OCI-LY1 (cell line): ENCODE measurements around the gene TRIM4.

ENCODE experiments used
- H2AFZ ChIP-seq: fragments of 200-600 bp; sonication (generic), shearing (Covaris generic); 2 replicates; pipeline ENCODE4 v1.6.0; 2014; ENCODE audit warnings: antibody characterized with exemption, mild to moderate bottlenecking, low read length
- H3F3A ChIP-seq: fragments of 200-600 bp; sonication (generic), shearing (Covaris generic); 2 replicates; pipeline ENCODE4 v1.6.0; 2014; ENCODE audit warnings: mild to moderate bottlenecking, antibody characterized with exemption, low read length, moderate library complexity; ENCODE audit not compliant: insufficient read depth
- H3K27ac ChIP-seq: fragments of 200-600 bp; sonication (generic); 2 replicates; pipeline ENCODE4 v1.5.1; 2014; ENCODE audit warnings: low read length, mixed run types, mild to moderate bottlenecking, low read depth; ENCODE audit not compliant: poor library complexity, severe bottlenecking
- H3K27me3 ChIP-seq: fragments of 200-600 bp; sonication (generic); 2 replicates; pipeline ENCODE4 v1.6.0; 2014; ENCODE audit warnings: antibody characterized with exemption, mild to moderate bottlenecking, low read length, moderate library complexity; ENCODE audit not compliant: insufficient read depth
- H3K36me3 ChIP-seq: fragments of 200-600 bp; sonication (generic); 2 replicates; pipeline ENCODE4 v1.6.1; 2014; ENCODE audit warnings: mild to moderate bottlenecking, antibody characterized with exemption, low read length, moderate library complexity, mixed read lengths; ENCODE audit not compliant: insufficient read depth
- H3K4me1 ChIP-seq: fragments of 200-600 bp; sonication (generic); 2 replicates; pipeline ENCODE4 v1.5.1; 2014; ENCODE audit warnings: mild to moderate bottlenecking, low read length, moderate library complexity; ENCODE audit not compliant: insufficient read depth, severe bottlenecking
- H3K4me2 ChIP-seq: fragments of 200-600 bp; sonication (generic), shearing (Covaris generic); 2 replicates; pipeline ENCODE4 v1.6.1; 2014; ENCODE audit warnings: low read length
- H3K4me3 ChIP-seq: fragments of 200-600 bp; sonication (generic); 2 replicates; pipeline ENCODE4 v1.5.1; 2014; ENCODE audit warnings: low read length, low read depth, mild to moderate bottlenecking, mixed read lengths; ENCODE audit not compliant: poor library complexity, severe bottlenecking
- H3K79me2 ChIP-seq: fragments of 200-600 bp; shearing (Covaris generic); 2 replicates; pipeline ENCODE4 v1.6.1; 2016; ENCODE audit warnings: mixed run types, low read length, mixed read lengths; ENCODE audit not compliant: insufficient read depth
- H3K9ac ChIP-seq: fragments of 200-600 bp; sonication (generic), shearing (Covaris generic); 2 replicates; pipeline ENCODE4 v1.6.1; 2014; ENCODE audit warnings: mild to moderate bottlenecking, low read length, mixed read lengths
- H3K9me2 ChIP-seq: fragments of 200-600 bp; sonication (generic), shearing (Covaris generic); 2 replicates; pipeline ENCODE4 v1.6.1; 2014; ENCODE audit warnings: low read depth, mild to moderate bottlenecking, low read length, mixed read lengths
- H3K9me3 ChIP-seq: fragments of 200-600 bp; shearing (Covaris generic); 2 replicates; pipeline ENCODE4 v1.6.1; 2014; ENCODE audit warnings: low read length, mixed read lengths
- H4K20me1 ChIP-seq: fragments of 200-600 bp; sonication (generic), shearing (Covaris generic); 2 replicates; pipeline ENCODE4 v1.6.0; 2016; ENCODE audit warnings: mild to moderate bottlenecking, low read length; ENCODE audit not compliant: insufficient read depth
- CTCF ChIP-seq: fragments of 200-600 bp; sonication (generic), shearing (Covaris generic); IDR thresholded peaks from 2 replicates; pipeline ENCODE4 v1.5.1; 2017; ENCODE audit warnings: mild to moderate bottlenecking, antibody characterized with exemption, low read length, moderate library complexity, mixed read lengths
- EZH2 ChIP-seq: fragments of 200-600 bp; sonication (generic), shearing (Covaris generic); IDR thresholded peaks from 2 replicates; pipeline ENCODE4 v1.8.0; 2017; ENCODE audit warnings: borderline replicate concordance, mixed run types, mild to moderate bottlenecking, antibody characterized with exemption, low read length, moderate library complexity, mixed read lengths

The TRIM4 gene

GRCh38 chr7:99926321-99926720, 7.0 kb upstream of the TRIM4 start:
- Histone ChIP-seq H2AFZ (no peak overlapping the region), H3F3A (no peaks in the 10 kb centered on the region), H4K20me1 (no peaks in the 10 kb centered on the region), H3K4me2 (no peak overlapping the region), H3K79me2 (no peaks in the 10 kb centered on the region), H3K9ac (no peak overlapping the region), H3K4me1 (peaks cover 6% of the 10 kb centered on the region), H3K9me3 (0 out of 2 replicates have a peak, but pooled peaks cover 4% of the 10 kb centered on the region), H3K4me3 (no peak overlapping the region), H3K9me2 (no peaks in the 10 kb centered on the region), H3K36me3 (peaks cover 5% of the 10 kb centered on the region), H3K27me3 (no peaks in the 10 kb centered on the region), H3K27ac (no peak overlapping the region)
- TF ChIP-seq CTCF = no peak
- no peak for TF ChIP-seq EZH2

DNA sequence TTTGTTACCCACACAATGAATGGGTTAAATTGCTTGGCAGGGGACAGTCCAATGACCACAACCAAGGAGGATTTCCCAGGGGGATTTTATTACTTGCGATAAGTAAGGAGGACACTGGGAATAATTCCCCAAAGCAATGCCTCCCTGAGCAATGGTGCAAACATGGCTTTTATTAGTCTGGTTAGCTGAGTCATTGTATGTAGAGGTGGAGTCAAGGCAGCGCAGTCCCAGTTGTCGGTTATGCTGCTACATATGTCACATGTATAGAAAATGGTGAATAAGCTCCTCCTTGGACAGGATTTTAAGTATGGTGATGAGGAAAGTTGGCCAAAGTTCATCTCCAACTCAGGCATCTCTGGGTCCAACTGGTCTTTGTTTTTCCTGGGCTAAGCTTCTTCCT, 3.9 kb upstream of the TRIM4 start:
- Histone ChIP-seq H2AFZ (no peak overlapping the region), H3K27me3 (no peaks in the 10 kb centered on the region), H3K9ac (no peak overlapping the region), H3K9me2 (no peaks in the 10 kb centered on the region), H4K20me1 (no peaks in the 10 kb centered on the region), H3K9me3 (0 out of 2 replicates have a peak, but pooled peaks cover 4% of the 10 kb centered on the region), H3K4me2 (no peak overlapping the region), H3K79me2 (peaks cover 10% of the 10 kb centered on the region), H3K27ac (no peak overlapping the region), H3F3A (no peaks in the 10 kb centered on the region), H3K4me3 (no peak overlapping the region), H3K4me1 (peaks cover 16% of the 10 kb centered on the region), H3K36me3 (peaks cover 9% of the 10 kb centered on the region)
- TF ChIP-seq EZH2 (no peak), CTCF (no peak)

GRCh38 chr7:99920149-99920548, 819 bp upstream of the TRIM4 start:
- H3K4me2 ChIP-seq = peak overlapping the region; percentile 83
- TF ChIP-seq EZH2 (no peak), CTCF (no peak)
- no peaks in the 10 kb centered on the region for H3K27me3 ChIP-seq
- H3K4me3 ChIP-seq = peak overlapping the region; percentile 79
- no peak overlapping the region for H2AFZ ChIP-seq
- H3K9ac ChIP-seq = peak overlapping the region; percentile 85
- H3K27ac ChIP-seq = no peak overlapping the region
- H3K9me3 ChIP-seq = 0 out of 2 replicates have a peak, but pooled peaks cover 4% of the 10 kb centered on the region
- H4K20me1 ChIP-seq = no peaks in the 10 kb centered on the region
- no peaks in the 10 kb centered on the region for H3F3A ChIP-seq
- H3K9me2 ChIP-seq = no peaks in the 10 kb centered on the region
- peaks cover 29% of the 10 kb centered on the region for H3K36me3 ChIP-seq
- peaks cover 27% of the 10 kb centered on the region for H3K4me1 ChIP-seq
- H3K79me2 ChIP-seq = peaks cover 16% of the 10 kb centered on the region
